CD14-positive monocyte (primary cell): Measurements from ENCODE around the gene SLC25A21. TPM values are rescaled to one million over a fixed set of nuclear protein-coding genes. Genes with fewer than 3 reads are reported as not detected.

Experiments
- DNase-seq, 3 donors: peaks; one replicate each; pipeline ENCODE4 v3.0.0-alpha.2; 2011 to 2022
- H2AFZ ChIP-seq: 2 replicates; pipeline ENCODE4 v1.6.0; 2012; ENCODE audit warnings: mild to moderate bottlenecking, low read depth, low read length, inconsistent platforms; ENCODE audit not compliant: insufficient read depth, poor library complexity, severe bottlenecking
- H3K27ac ChIP-seq, 2 donors: 1 replicate in 1 of 2; 2 replicates in 1 of 2; pipeline ENCODE4 v1.5.1; 2012 to 2013; ENCODE audit warnings: low read length in 2 of 2, control low read depth in 1 of 2, inconsistent platforms in 1 of 2, low read depth in 1 of 2, mild to moderate bottlenecking in 1 of 2
- H3K27me3 ChIP-seq, 2 donors: one replicate each; pipeline versions ENCODE4 v1.6.0 to v1.6.1; 2011 to 2013; ENCODE audit warnings: low read length in 2 of 2; ENCODE audit not compliant: control insufficient read depth in 2 of 2, insufficient read depth in 2 of 2
- H3K36me3 ChIP-seq, 2 donors: replicated peaks in 1 of 2; 1 replicate in 1 of 2; 2 replicates in 1 of 2; pipeline versions ENCODE4 v1.5.1 to v1.6.1; 2012 to 2013; ENCODE audit warnings: low read length in 2 of 2, control low read depth in 1 of 2, inconsistent platforms in 1 of 2, mild to moderate bottlenecking in 1 of 2; ENCODE audit not compliant: insufficient read depth in 2 of 2, control insufficient read depth in 1 of 2
- H3K4me1 ChIP-seq, 2 donors: 1 replicate in 1 of 2; 2 replicates in 1 of 2; pipeline versions ENCODE4 v1.5.1 to v1.6.1; 2012 to 2013; ENCODE audit warnings: low read length in 2 of 2, control low read depth in 1 of 2, inconsistent platforms in 1 of 2, mild to moderate bottlenecking in 1 of 2, moderate library complexity in 1 of 2; ENCODE audit not compliant: insufficient read depth in 2 of 2, control insufficient read depth in 1 of 2
- H3K4me2 ChIP-seq: replicated peaks from 2 replicates; pipeline ENCODE3; 2012; ENCODE audit warnings: low read length, moderate library complexity, mild to moderate bottlenecking; ENCODE audit not compliant: poor library complexity, severe bottlenecking; ENCODE audit errors: extremely low read depth
- H3K4me3 ChIP-seq, 3 experiments: fragments of 200-600 bp in 1 of 3; sonication (generic) in 1 of 3; replicated peaks in 1 of 3; 1 replicate in 2 of 3; 2 replicates in 1 of 3; pipeline ENCODE4 v1.5.1; 2011 to 2013; ENCODE audit warnings: low read length in 3 of 3, mild to moderate bottlenecking in 3 of 3, control low read depth in 2 of 3, low read depth in 2 of 3, inconsistent platforms in 1 of 3, moderate library complexity in 1 of 3
- H3K79me2 ChIP-seq: 2 replicates; pipeline ENCODE4 v1.6.0; 2012; ENCODE audit warnings: mild to moderate bottlenecking, control low read depth, inconsistent platforms, low read length, moderate library complexity; ENCODE audit not compliant: insufficient read depth
- H3K9ac ChIP-seq: 2 replicates; pipeline ENCODE4 v1.6.0; 2017; ENCODE audit warnings: low read length, mild to moderate bottlenecking; ENCODE audit not compliant: insufficient read depth, poor library complexity, severe bottlenecking
- H3K9me3 ChIP-seq, 2 donors: replicated peaks in 1 of 2; 1 replicate in 1 of 2; 2 replicates in 1 of 2; pipeline versions ENCODE4 v1.5.1 to v1.6.1; 2012 to 2013; ENCODE audit warnings: low read length in 2 of 2, control low read depth in 1 of 2; ENCODE audit not compliant: control insufficient read depth in 1 of 2, insufficient read depth in 1 of 2
- H4K20me1 ChIP-seq: 2 replicates; pipeline ENCODE4 v1.6.0; 2012; ENCODE audit warnings: mild to moderate bottlenecking, low read length, control low read depth, moderate library complexity; ENCODE audit not compliant: insufficient read depth
- H3K27ac Mint-ChIP-seq, 7 donors: one replicate each; pipeline ENCODE4 v1.8.0; 2020; ENCODE audit warnings: mild to moderate bottlenecking in 7 of 7, mixed read lengths in 7 of 7, moderate library complexity in 6 of 7, inconsistent platforms in 2 of 7
- H3K27me3 Mint-ChIP-seq, 3 donors: one replicate each; pipeline ENCODE4 v1.8.0; 2021 to 2022; ENCODE audit warnings: low read depth in 3 of 3, mild to moderate bottlenecking in 3 of 3, mixed read lengths in 3 of 3, moderate library complexity in 3 of 3, inconsistent platforms in 1 of 3
- H3K36me3 Mint-ChIP-seq, 2 donors: one replicate each; pipeline ENCODE4 v1.8.0; 2020; ENCODE audit warnings: mixed read lengths in 2 of 2, inconsistent platforms in 1 of 2, mild to moderate bottlenecking in 1 of 2
- H3K4me1 Mint-ChIP-seq: one replicate; pipeline ENCODE4 v1.8.0; 2020; ENCODE audit warnings: mild to moderate bottlenecking, mixed read lengths
- H3K4me3 Mint-ChIP-seq, 2 donors: one replicate each; pipeline ENCODE4 v1.8.0; 2020; ENCODE audit warnings: mild to moderate bottlenecking in 2 of 2, mixed read lengths in 2 of 2, moderate library complexity in 1 of 2
- H3K9me3 Mint-ChIP-seq, 7 donors: one replicate each; pipeline ENCODE4 v1.8.0; 2020 to 2022; ENCODE audit warnings: mixed read lengths in 7 of 7, mild to moderate bottlenecking in 6 of 7, moderate library complexity in 6 of 7, inconsistent platforms in 2 of 7
- CTCF ChIP-seq: fragments of 200-600 bp; IDR thresholded peaks from one replicate; pipeline ENCODE4 v1.8.0; 2022; ENCODE audit warnings: antibody characterized with exemption, mild to moderate bottlenecking
- WGBS: methylation state at CpG from one replicate; pipeline ENCODE4 v1.1.5; 2013; ENCODE audit warnings: missing lambda C conversion rate; ENCODE audit not compliant: insufficient coverage; 5-methylcytosine and 5-hydroxymethylcytosine counted together
- intact Hi-C, 2 donors: fragments of 100-400 bp; cut with micrococcal nuclease; formaldehyde crosslinking; loops; one replicate each; pipeline versions ENCODE4 v1.15.0 to v1.15.1; 2023
- polyA plus RNA-seq, 3 donors: library from polyadenylated mRNA; depleted of rRNA in 1 of 3; unstranded in 2 of 3; stranded (reverse) in 1 of 3; fragments of 300-500 nt in 2 of 3; fragments of >200 nt in 1 of 3; fragmentation: Illumina TruSeq in 2 of 3; gene quantifications; 1 replicate in 2 of 3; 2 replicates in 1 of 3; pipeline ENCODE4 v1.2.3, GENCODE V29; 2012 to 2021

The SLC25A21 gene
- polyA plus RNA-seq, 3 donors, result not detected

GRCh38 chr14:37045340-37046061 is 126.9 kb downstream of the SLC25A21 start:
- Mint-ChIP-seq H3K27ac (no peak overlapping the region), H3K9me3 (peaks cover 0 to 5% (median 0%) of the 10 kb centered on the region in 7 donors), H3K27me3 (peaks cover 0 to 4% (median 2%) of the 10 kb centered on the region in 3 donors), H3K36me3 (no peaks in the 10 kb centered on the region), H3K4me3 (no peak overlapping the region), H3K4me1 (no peaks in the 10 kb centered on the region)
- Histone ChIP-seq H3K27ac (no peak overlapping the region), H3K4me2 (no peak overlapping the region), H3K4me3 (no peak overlapping the region), H3K36me3 (no peaks in the 10 kb centered on the region), H3K27me3 (no peaks in the 10 kb centered on the region), H3K9ac (no peak overlapping the region), H4K20me1 (no peaks in the 10 kb centered on the region), H2AFZ (no peak overlapping the region), H3K4me1 (no peaks in the 10 kb centered on the region), H3K9me3 (no peaks in the 10 kb centered on the region), H3K79me2 (no peaks in the 10 kb centered on the region)
- intact Hi-C loops, result no loop called here
- no peak for DNase-seq
- WGBS, result 69% methylated on average over 2 of the region's 5 CpGs
- TF ChIP-seq CTCF, result no peak

- H3K4me2 ChIP-seq, result no peak overlapping the region
- DNase-seq, result no peak
- H3K27ac Mint-ChIP-seq, result no peak overlapping the region
- H3K36me3 ChIP-seq, result no peaks in the 10 kb centered on the region
- no peaks in the 10 kb centered on the region for H3K9me3 ChIP-seq
- peaks cover 0 to 1% (median 0%) of the 10 kb centered on the region in 7 donors for H3K9me3 Mint-ChIP-seq
- no peaks in the 10 kb centered on the region for H3K4me1 ChIP-seq
- H3K27ac ChIP-seq, result no peak overlapping the region
- H3K9ac ChIP-seq, result no peak overlapping the region
- 80% methylated on average over 1 of the region's 3 CpGs for WGBS
- H3K4me3 ChIP-seq, result no peak overlapping the region
- no peaks in the 10 kb centered on the region for H4K20me1 ChIP-seq
- H2AFZ ChIP-seq, result no peak overlapping the region
- H3K36me3 Mint-ChIP-seq, result no peaks in the 10 kb centered on the region
- TF ChIP-seq CTCF, result no peak
- H3K4me3 Mint-ChIP-seq, result no peak overlapping the region
- H3K4me1 Mint-ChIP-seq, result no peaks in the 10 kb centered on the region
- no peaks in the 10 kb centered on the region for H3K79me2 ChIP-seq
- intact Hi-C loops, result no loop called here
- peaks cover 0 to 4% (median 2%) of the 10 kb centered on the region in 3 donors for H3K27me3 Mint-ChIP-seq
- H3K27me3 ChIP-seq, result no peaks in the 10 kb centered on the region
These were observed 134.6 kb downstream of the SLC25A21 start for GRCh38 chr14:37037636-37038387.
